Measurements from ENCODE around the gene AP3D1.

The AP3D1 gene

DNA sequence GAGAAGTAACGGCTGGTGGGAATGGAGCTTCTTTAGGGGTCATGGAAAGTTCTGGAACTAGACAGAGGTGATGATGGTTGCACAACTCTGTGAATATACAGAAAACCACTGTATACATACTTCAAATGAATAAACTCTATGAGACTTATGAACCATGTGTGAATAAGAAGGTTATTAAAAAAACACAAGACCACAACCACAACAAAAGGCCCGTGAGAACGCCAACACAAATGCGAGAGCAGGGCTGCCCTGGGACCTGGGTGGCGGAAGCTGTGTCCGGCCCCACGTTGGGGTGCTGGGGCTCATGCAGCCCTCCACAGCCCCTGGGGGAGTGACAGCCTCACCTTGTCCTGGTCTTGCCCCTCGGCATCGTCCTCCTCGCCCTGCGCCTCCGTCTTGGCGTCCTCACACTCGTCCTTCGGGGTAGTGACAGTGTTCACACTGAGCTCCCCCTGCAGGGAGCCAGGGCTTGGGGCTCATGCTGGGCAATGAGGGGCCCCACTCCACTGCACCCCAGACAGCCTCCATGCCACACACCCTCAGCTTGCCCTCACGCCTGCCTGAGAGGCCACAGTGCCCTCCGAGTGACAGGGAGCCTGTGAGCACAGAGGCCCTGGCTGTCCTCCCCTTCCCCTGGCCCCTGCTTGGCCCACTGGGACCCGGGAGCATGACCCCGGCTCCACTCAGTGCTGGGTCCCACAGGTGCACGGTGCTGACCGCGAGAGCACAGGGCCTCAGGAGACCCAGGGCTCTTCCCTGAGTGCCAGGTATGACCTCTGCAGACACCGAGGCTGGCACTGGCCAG lies 38.6 kb downstream of the AP3D1 start:
- Histone ChIP-seq H4K20me1 (ENCODE audit: insufficient read depth, low read length) (no peaks in the 10 kb centered on the region; the same call in 1 of the 2 replicates), H3K27me3 (ENCODE audit: low read depth, low read length) (no peaks in the 10 kb centered on the region), H3K4me1 (ENCODE audit: low read length) (no peaks in the 10 kb centered on the region), H3K36me3 (replicated peaks; ENCODE audit: low read depth, low read length) (peaks cover 84% of the 10 kb centered on the region), H3K4me3 (ENCODE audit: low read length) (no peak overlapping the region), H3K79me2 (ENCODE audit: low read length) (no peaks in the 10 kb centered on the region), H2AFZ (ENCODE audit: low read depth, low read length) (no peak overlapping the region), H3K9ac (ENCODE audit: low read length) (no peak overlapping the region), H3K4me2 (ENCODE audit: low read length) (no peak overlapping the region), H3K27ac (ENCODE audit: low read length) (no peak overlapping the region), H3K9me3 (ENCODE audit: insufficient read depth, low read length) (no peaks in the 10 kb centered on the region)
- TF ChIP-seq, protein P1, sequence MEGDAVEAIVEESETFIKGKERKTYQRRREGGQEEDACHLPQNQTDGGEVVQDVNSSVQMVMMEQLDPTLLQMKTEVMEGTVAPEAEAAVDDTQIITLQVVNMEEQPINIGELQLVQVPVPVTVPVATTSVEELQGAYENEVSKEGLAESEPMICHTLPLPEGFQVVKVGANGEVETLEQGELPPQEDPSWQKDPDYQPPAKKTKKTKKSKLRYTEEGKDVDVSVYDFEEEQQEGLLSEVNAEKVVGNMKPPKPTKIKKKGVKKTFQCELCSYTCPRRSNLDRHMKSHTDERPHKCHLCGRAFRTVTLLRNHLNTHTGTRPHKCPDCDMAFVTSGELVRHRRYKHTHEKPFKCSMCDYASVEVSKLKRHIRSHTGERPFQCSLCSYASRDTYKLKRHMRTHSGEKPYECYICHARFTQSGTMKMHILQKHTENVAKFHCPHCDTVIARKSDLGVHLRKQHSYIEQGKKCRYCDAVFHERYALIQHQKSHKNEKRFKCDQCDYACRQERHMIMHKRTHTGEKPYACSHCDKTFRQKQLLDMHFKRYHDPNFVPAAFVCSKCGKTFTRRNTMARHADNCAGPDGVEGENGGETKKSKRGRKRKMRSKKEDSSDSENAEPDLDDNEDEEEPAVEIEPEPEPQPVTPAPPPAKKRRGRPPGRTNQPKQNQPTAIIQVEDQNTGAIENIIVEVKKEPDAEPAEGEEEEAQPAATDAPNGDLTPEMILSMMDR (IDR thresholded peaks at IDR 0.05; ENCODE audit: low read depth, low read length), result no peak
- TF ChIP-seq EZH2phosphoT487 (IDR thresholded peaks at IDR 0.05; ENCODE audit: low read depth), result no peak

DNA sequence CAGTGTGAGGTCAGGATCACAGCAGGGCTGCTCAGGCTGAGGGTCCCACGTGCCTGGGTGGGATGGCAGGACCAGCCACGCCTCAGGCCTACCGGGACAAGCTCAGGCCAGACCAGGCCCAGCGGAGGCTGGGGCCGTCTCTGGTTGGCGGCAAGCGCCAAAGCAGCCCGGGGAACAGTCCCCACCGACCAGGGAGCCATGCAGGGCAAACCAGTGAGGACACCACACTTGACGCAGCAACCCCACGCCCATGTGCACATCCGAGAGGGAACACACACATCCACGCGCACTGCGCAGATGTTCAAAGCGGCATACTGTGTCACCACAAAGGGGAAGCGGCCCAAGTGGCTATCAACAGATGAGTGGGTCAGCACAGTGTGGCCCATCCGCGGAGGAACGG lies 39.5 kb downstream of the AP3D1 start:
- Histone ChIP-seq H3K4me3 (ENCODE audit: low read length) (no peak overlapping the region), H3K4me1 (ENCODE audit: low read length) (no peaks in the 10 kb centered on the region), H3K79me2 (ENCODE audit: low read length) (no peaks in the 10 kb centered on the region), H3K36me3 (replicated peaks; ENCODE audit: low read depth, low read length) (peaks cover 81% of the 10 kb centered on the region), H2AFZ (ENCODE audit: low read depth, low read length) (no peak overlapping the region), H3K27ac (ENCODE audit: low read length) (no peak overlapping the region), H3K27me3 (ENCODE audit: low read depth, low read length) (no peaks in the 10 kb centered on the region), H3K9ac (ENCODE audit: low read length) (no peak overlapping the region), H4K20me1 (ENCODE audit: insufficient read depth, low read length) (no peaks in the 10 kb centered on the region; the same call in 1 of the 2 replicates), H3K4me2 (ENCODE audit: low read length) (no peak overlapping the region), H3K9me3 (ENCODE audit: insufficient read depth, low read length) (no peaks in the 10 kb centered on the region)
- TF ChIP-seq EZH2phosphoT487 (IDR thresholded peaks at IDR 0.05; ENCODE audit: low read depth), result no peak
- TF ChIP-seq, protein P1 (IDR thresholded peaks at IDR 0.05; ENCODE audit: low read depth, low read length), result no peak

DNA sequence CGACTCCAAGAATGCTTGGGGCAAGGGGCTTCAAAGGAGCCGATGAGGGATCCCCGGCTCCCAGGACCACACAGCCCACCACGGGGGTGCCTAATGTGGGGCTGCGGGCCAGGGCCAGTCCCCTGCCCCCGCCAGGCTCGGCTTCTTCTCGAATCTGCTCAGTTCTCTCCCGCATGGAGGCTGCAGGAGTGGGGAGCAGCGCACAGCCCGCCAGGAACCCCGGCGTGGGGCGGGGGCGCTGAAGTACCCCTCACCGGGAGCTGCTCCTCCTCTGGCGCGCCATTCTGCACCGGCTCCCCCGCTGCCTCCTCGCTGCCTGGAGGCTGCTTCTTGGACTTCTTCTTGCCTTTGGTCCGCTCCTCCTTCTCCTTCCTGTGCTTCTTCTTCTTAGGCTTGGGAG lies 39.9 kb downstream of the AP3D1 start:
- TF ChIP-seq EZH2phosphoT487 (IDR thresholded peaks at IDR 0.05; ENCODE audit: low read depth), result no peak
- TF ChIP-seq, protein P1 (IDR thresholded peaks at IDR 0.05; ENCODE audit: low read depth, low read length), result no peak
- Histone ChIP-seq H3K27ac (ENCODE audit: low read length) (no peak overlapping the region), H3K4me1 (ENCODE audit: low read length) (no peaks in the 10 kb centered on the region), H3K9ac (ENCODE audit: low read length) (no peak overlapping the region), H4K20me1 (ENCODE audit: insufficient read depth, low read length) (no peaks in the 10 kb centered on the region; the same call in 1 of the 2 replicates), H3K4me3 (ENCODE audit: low read length) (no peak overlapping the region), H3K79me2 (ENCODE audit: low read length) (no peaks in the 10 kb centered on the region), H2AFZ (ENCODE audit: low read depth, low read length) (no peak overlapping the region), H3K9me3 (ENCODE audit: insufficient read depth, low read length) (no peaks in the 10 kb centered on the region), H3K4me2 (ENCODE audit: low read length) (no peak overlapping the region), H3K36me3 (replicated peaks; ENCODE audit: low read depth, low read length) (peaks cover 83% of the 10 kb centered on the region), H3K27me3 (ENCODE audit: low read depth, low read length) (no peaks in the 10 kb centered on the region)

DNA sequence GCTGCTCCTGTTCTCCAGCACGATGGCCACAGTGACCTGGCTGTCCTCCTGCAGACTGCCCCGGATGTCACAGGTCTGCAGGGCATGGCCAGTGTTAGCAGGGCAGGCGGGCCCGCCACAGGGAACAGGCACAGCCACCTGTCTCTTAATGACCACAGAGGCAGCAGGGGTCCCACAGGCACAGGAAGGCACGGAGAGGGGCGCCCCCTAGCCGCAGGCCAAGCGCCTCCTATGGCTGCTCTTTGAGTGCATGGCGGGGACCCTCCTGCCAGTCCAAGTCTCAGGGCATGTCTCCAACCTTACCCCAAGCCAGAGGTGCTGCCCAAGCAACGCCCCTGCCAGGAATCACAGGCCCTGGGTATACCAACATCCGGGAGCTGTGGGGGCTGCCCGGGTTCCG lies 40.5 kb downstream of the AP3D1 start:
- Histone ChIP-seq H3K4me1 (ENCODE audit: low read length) (no peaks in the 10 kb centered on the region), H4K20me1 (ENCODE audit: insufficient read depth, low read length) (no peaks in the 10 kb centered on the region; the same call in 1 of the 2 replicates), H3K27ac (ENCODE audit: low read length) (no peak overlapping the region), H3K27me3 (ENCODE audit: low read depth, low read length) (no peaks in the 10 kb centered on the region), H3K79me2 (ENCODE audit: low read length) (no peaks in the 10 kb centered on the region), H2AFZ (ENCODE audit: low read depth, low read length) (no peak overlapping the region), H3K9ac (ENCODE audit: low read length) (no peak overlapping the region), H3K36me3 (replicated peaks; ENCODE audit: low read depth, low read length) (peaks cover 85% of the 10 kb centered on the region), H3K9me3 (ENCODE audit: insufficient read depth, low read length) (no peaks in the 10 kb centered on the region), H3K4me2 (ENCODE audit: low read length) (no peak overlapping the region), H3K4me3 (ENCODE audit: low read length) (no peak overlapping the region)
- TF ChIP-seq, protein P1 (IDR thresholded peaks at IDR 0.05; ENCODE audit: low read depth, low read length), result peak; percentile 50
- TF ChIP-seq EZH2phosphoT487 (IDR thresholded peaks at IDR 0.05; ENCODE audit: low read depth), result no peak

Data from OCI-LY3 (cell line).